Neuron (in vitro differentiated cells): Measurements from ENCODE around the gene TMBIM6.
A peak's percentile ranks its signal among the peaks of the same experiment; 100 is the strongest.

Experiments
- H2AFZ ChIP-seq: one replicate; pipeline ENCODE4 v1.6.1; 2013; ENCODE audit warnings: low read depth, mild to moderate bottlenecking, inconsistent platforms, low read length, moderate library complexity
- H3K27me3 ChIP-seq: one replicate; pipeline ENCODE4 v1.6.1; 2013; ENCODE audit warnings: low read length; ENCODE audit not compliant: insufficient read depth
- H3K36me3 ChIP-seq: one replicate; pipeline ENCODE4 v1.6.1; 2013; ENCODE audit warnings: low read length; ENCODE audit not compliant: insufficient read depth
- H3K4me1 ChIP-seq: one replicate; pipeline ENCODE4 v1.6.1; 2013; ENCODE audit warnings: low read length; ENCODE audit not compliant: insufficient read depth
- H3K4me3 ChIP-seq: 2 replicates; pipeline ENCODE4 v1.5.1; 2013; ENCODE audit warnings: mild to moderate bottlenecking, low read length, moderate library complexity
- H3K9me3 ChIP-seq: one replicate; pipeline ENCODE4 v1.6.1; 2013; ENCODE audit warnings: low read length

Gene TMBIM6, protein sequence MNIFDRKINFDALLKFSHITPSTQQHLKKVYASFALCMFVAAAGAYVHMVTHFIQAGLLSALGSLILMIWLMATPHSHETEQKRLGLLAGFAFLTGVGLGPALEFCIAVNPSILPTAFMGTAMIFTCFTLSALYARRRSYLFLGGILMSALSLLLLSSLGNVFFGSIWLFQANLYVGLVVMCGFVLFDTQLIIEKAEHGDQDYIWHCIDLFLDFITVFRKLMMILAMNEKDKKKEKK

DNA sequence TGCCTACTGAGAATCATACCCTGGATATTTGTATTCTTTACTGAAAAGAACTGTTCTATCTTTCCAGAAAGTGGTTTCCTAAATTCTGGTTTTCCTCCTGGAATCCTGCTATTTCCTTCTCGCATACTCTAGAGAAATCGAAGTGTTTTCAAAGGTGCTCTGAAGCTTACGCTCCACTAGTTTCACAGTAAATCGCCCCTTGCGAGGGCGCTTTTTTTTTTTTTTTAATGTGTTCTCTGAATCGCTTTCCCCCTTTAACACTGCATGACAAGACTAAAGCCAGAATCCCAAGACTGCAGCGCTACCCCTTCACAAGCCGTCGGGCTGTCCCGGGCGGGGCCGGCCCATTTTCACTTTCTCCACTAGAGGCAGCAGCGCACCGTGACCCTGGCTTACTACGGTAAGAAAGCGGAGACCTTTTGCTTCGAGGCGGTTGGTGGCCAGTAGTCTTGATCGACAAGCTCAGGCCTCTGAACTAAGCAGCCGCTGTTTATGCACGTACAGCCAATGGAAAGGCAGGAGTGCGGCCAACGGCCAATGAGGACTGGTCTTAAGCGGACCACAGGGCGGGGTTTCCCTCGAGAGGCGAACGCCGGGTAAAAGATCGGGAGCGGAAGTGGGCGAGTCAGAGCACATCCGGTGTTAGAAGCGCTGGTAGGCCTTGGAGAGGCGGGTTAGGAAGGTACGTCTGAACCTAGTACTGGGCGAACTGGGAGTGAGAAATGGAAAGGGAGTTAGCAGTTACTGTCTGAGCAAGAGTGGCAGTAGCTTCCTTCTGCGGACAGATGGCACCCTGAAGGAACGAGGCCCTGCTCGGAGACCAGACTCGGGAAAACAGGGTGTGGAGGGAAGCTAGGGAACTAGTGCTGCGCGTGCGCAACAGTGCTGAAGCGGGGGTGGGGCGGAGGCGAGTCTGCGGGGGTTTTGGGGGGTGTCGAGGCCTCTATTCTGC lies at the start of gene TMBIM6:
Gene TMBIM6, plus strand, starts transcription at position 628 of the 952 bp plus-strand sequence. CDS start 10,937 bp downstream, outside the sequence.
- peak within 1 kb of the TSS; percentile 72 for H3K4me3 ChIP-seq
- no peaks in the 10 kb centered on the region for H3K27me3 ChIP-seq
- H3K9me3 ChIP-seq: no peaks in the 10 kb centered on the region
- peaks cover 14% of the 10 kb centered on the region for H3K4me1 ChIP-seq
- peak within 1 kb of the TSS; percentile 80 for H2AFZ ChIP-seq
- H3K36me3 ChIP-seq: peaks cover 8% of the 10 kb centered on the region

- Histone ChIP-seq H3K27me3 (no peaks in the 10 kb centered on the region), H2AFZ (no peak overlapping the region), H3K9me3 (no peaks in the 10 kb centered on the region), H3K36me3 (no peaks in the 10 kb centered on the region), H3K4me3 (no peak overlapping the region), H3K4me1 (no peaks in the 10 kb centered on the region)
Measured at GRCh38 chr12:49692851-49693250, 48.5 kb upstream of the TMBIM6 start.

DNA sequence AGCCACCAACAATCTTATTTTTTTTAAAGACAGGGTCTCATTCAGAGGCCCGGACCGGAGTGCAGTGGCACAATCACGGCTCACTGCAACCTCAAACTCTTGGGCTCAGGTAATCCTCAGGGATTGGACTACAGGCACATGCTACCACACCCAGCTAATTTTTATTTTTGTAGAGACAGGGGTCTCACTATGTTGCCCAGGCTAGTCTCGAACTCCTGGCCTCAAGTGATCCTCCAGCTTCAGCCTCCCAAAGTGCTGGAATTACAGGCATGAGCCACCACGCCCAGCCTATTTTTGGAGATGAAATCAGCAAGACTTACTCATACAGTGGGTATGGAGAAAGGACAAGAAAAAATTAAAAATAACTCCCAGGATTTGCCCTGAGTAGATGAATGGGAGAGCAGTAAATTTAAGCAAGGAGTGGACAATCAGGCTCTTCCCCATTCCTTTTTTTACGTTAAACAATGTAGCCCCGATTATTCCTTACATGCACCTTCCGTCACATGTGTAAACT lies 47.4 kb upstream of the TMBIM6 start:
- H3K9me3 ChIP-seq: no peaks in the 10 kb centered on the region
- H3K36me3 ChIP-seq: no peaks in the 10 kb centered on the region
- no peaks in the 10 kb centered on the region for H3K27me3 ChIP-seq
- no peak overlapping the region for H3K4me3 ChIP-seq
- H2AFZ ChIP-seq: no peak overlapping the region
- peaks cover 7% of the 10 kb centered on the region for H3K4me1 ChIP-seq

GRCh38 chr12:49696723-49697122 lies 44.6 kb upstream of the TMBIM6 start:
- H3K4me1 ChIP-seq: peaks cover 14% of the 10 kb centered on the region
- H3K9me3 ChIP-seq: no peaks in the 10 kb centered on the region
- H2AFZ ChIP-seq: no peak overlapping the region
- H3K4me3 ChIP-seq: no peak overlapping the region
- no peaks in the 10 kb centered on the region for H3K36me3 ChIP-seq
- H3K27me3 ChIP-seq: no peaks in the 10 kb centered on the region

GRCh38 chr12:49697808-49698207 lies 43.5 kb upstream of the TMBIM6 start:
- Histone ChIP-seq H3K9me3 (no peaks in the 10 kb centered on the region), H3K4me3 (no peak overlapping the region), H3K4me1 (peaks cover 19% of the 10 kb centered on the region), H3K36me3 (no peaks in the 10 kb centered on the region), H3K27me3 (no peaks in the 10 kb centered on the region), H2AFZ (no peak overlapping the region)

DNA sequence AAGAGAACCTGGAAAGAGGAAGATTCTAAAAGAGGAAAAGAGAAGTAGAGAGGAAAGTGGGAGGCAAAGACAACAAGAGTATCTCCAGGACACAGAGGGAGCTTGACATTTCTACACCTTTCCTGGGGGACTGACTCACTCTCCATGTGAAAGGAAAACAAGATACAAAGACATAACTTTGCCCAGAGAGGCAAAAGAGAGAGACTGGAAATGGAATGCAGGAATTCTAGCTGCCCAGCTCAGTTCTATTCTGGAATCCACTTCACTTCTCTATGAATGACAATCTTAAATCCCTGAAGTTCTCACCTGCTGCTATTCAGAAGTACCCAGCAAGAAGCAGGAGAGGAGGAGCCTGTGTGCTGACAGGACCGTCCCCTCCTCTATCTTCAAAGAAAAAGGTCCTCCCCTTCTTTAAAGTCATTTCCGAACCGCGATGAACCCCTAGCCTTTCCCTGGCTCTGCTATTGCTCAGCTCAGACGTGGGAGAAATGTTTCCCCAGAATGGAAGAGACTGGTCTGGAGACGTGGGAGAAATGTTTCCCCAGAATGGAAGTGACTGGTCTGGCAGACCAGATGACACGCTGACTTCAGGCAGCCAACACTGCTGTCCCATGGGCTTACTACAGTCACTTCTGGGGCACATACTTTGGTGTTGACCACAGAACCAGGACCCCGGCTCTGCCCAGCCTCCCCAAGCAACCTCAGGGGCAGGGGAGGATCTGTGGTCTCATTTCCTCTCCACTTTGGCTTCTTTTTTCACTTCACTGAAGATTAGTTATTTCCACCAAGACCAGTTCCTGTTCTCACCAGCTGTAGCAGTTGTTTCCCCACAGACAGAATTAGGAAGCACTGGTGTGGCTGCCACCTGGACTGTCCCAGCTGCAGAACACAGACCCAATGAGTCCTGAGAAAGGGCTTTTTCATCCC lies 42.5 kb upstream of the TMBIM6 start:
- Histone ChIP-seq H3K4me3 (no peak overlapping the region), H3K27me3 (no peaks in the 10 kb centered on the region), H3K36me3 (no peaks in the 10 kb centered on the region), H2AFZ (no peak overlapping the region), H3K4me1 (peaks cover 27% of the 10 kb centered on the region), H3K9me3 (no peaks in the 10 kb centered on the region)

DNA sequence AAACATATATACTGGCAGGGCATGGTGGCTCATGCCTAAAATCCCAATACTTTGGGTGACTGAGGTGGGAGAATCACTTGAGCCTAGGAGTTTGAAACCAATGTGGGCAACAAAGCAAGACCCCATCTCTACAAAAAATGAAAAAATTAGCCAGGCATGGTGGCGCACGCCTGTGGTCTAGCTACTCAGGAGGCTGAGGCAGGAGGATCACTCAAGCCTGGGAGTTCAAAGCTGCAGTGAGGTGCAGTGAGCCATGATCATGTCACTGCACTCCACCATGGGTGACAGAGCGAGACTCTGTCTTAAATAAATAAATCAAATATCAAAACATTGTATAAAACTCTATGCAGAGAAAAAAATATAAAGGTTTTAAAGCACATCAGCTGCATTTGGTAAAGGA lies 39.3 kb upstream of the TMBIM6 start:
- Histone ChIP-seq H3K4me1 (peaks cover 42% of the 10 kb centered on the region), H3K27me3 (no peaks in the 10 kb centered on the region), H2AFZ (no peak overlapping the region), H3K36me3 (no peaks in the 10 kb centered on the region), H3K4me3 (no peak overlapping the region), H3K9me3 (no peaks in the 10 kb centered on the region)

- Histone ChIP-seq H3K9me3 (no peaks in the 10 kb centered on the region), H3K36me3 (no peaks in the 10 kb centered on the region), H3K4me1 (peaks cover 42% of the 10 kb centered on the region), H3K4me3 (no peak overlapping the region), H3K27me3 (no peaks in the 10 kb centered on the region), H2AFZ (no peak overlapping the region)
Measured at GRCh38 chr12:49702676-49703215, 38.6 kb upstream of the TMBIM6 start.

GRCh38 chr12:49703647-49704137 lies 37.7 kb upstream of the TMBIM6 start:
- H3K36me3 ChIP-seq: no peaks in the 10 kb centered on the region
- H3K4me3 ChIP-seq: no peak overlapping the region
- no peaks in the 10 kb centered on the region for H3K9me3 ChIP-seq
- H3K27me3 ChIP-seq: no peaks in the 10 kb centered on the region
- H3K4me1 ChIP-seq: peaks cover 37% of the 10 kb centered on the region
- no peak overlapping the region for H2AFZ ChIP-seq

DNA sequence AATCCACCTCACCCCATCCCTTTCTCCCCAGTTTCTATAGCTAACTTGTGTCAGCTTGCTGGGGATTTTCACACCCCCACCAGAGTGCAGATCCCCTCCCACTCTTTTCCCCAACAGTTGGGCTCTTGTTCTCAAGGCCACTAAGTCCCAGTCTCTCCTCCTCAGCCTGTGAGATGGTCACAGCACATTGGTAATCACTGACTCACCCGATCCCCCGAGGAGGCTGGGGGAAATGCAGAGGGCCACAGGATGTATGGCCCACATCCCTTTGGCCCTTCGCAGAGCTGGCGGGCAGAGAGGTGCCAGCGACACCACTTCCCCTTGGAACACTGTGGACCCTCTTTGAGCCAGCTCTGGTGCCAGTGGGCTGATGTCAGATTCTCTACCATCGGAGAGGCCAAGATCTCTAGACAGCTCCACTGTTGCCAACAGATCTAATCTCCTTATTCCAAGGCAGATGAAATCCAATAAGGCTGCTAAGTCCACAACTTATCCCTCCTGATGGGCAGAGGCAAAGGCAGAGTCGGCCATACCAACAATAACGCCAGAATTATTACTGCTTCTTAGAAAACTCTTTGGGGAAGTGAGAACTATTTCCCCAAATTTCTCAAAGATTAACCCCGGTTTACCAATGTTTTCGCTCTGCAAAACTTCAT lies 35.8 kb upstream of the TMBIM6 start:
- peaks cover 27% of the 10 kb centered on the region for H3K4me1 ChIP-seq
- peak overlapping the region; percentile 94 for H3K4me3 ChIP-seq
- no peak overlapping the region for H2AFZ ChIP-seq
- no peaks in the 10 kb centered on the region for H3K27me3 ChIP-seq
- H3K36me3 ChIP-seq: no peaks in the 10 kb centered on the region
- H3K9me3 ChIP-seq: no peaks in the 10 kb centered on the region

- no peaks in the 10 kb centered on the region for H3K9me3 ChIP-seq
- H3K27me3 ChIP-seq: no peaks in the 10 kb centered on the region
- peak overlapping the region; percentile 80 for H2AFZ ChIP-seq
- H3K36me3 ChIP-seq: no peaks in the 10 kb centered on the region
- peak overlapping the region; percentile 94 for H3K4me3 ChIP-seq
- peaks cover 27% of the 10 kb centered on the region for H3K4me1 ChIP-seq
Measured at GRCh38 chr12:49706351-49707127, 34.8 kb upstream of the TMBIM6 start.
